Measurements from ENCODE around the gene OR6B3. TPM values are rescaled to one million over a fixed set of nuclear protein-coding genes. Genes with fewer than 3 reads are reported as not detected.

The OR6B3 gene
- total and polyA plus RNA-seq, 9 of the 15 experiments (the other 6 are each of a cell fraction or from before 2014, with no cell fraction given), result not detected

- H3K27me3 ChIP-seq (ENCODE audit: control insufficient read depth in 2 of 2, insufficient read depth in 2 of 2, low read length in 2 of 2), result no peaks in the 10 kb centered on the region
- no peaks in the 10 kb centered on the region for H3K36me3 ChIP-seq (ENCODE audit: control insufficient read depth, insufficient read depth, low read length)
- no peak overlapping the region for H3K4me2 ChIP-seq (ENCODE audit: insufficient read depth, low read length)
- no TSS peak for BruUV-seq (replicated peaks)
- no peaks in the 10 kb centered on the region for H3K9me3 ChIP-seq (replicated peaks; ENCODE audit: control insufficient read depth, insufficient read depth, low read depth, low read length)
- in situ Hi-C loops (cut with MboI) (no loop called here), intact Hi-C loops (cut with micrococcal nuclease) (no loop called here)
- FAIRE-seq (no peak), ATAC-seq (no peak), DNase-seq (ENCODE audit: extremely low read depth in 1 of 4, low spot score in 3 of 4) (no peak)
- 0% methylated on average over 5 of the region's 5 CpGs for WGBS (ENCODE audit: insufficient coverage, low coverage, missing lambda C conversion rate)
- no peaks in the 10 kb centered on the region for H3K9me1 ChIP-seq (ENCODE audit: control insufficient read depth, insufficient read depth, low read length)
- no peak overlapping the region for H3K4me3 ChIP-seq
- no peak for TF ChIP-seq KDM2B (CRISPR knock-in tag; IDR thresholded peaks at IDR 0.05)
- no peak for TF ChIP-seq ZNF561 (CRISPR knock-in tag; conservative IDR thresholded peaks at IDR 0.05)
- no peak for TF ChIP-seq HIVEP1 (CRISPR knock-in tag; IDR thresholded peaks at IDR 0.05)
- no peak for TF ChIP-seq SNRNP70 (optimal IDR thresholded peaks at IDR 0.05; ENCODE audit: low read depth, low read length)
- no peak for TF ChIP-seq HLTF (IDR thresholded peaks at IDR 0.05)
- TF ChIP-seq GTF2A2 (tag; IDR thresholded peaks at IDR 0.05), result no peak
- TF ChIP-seq, protein P1, sequence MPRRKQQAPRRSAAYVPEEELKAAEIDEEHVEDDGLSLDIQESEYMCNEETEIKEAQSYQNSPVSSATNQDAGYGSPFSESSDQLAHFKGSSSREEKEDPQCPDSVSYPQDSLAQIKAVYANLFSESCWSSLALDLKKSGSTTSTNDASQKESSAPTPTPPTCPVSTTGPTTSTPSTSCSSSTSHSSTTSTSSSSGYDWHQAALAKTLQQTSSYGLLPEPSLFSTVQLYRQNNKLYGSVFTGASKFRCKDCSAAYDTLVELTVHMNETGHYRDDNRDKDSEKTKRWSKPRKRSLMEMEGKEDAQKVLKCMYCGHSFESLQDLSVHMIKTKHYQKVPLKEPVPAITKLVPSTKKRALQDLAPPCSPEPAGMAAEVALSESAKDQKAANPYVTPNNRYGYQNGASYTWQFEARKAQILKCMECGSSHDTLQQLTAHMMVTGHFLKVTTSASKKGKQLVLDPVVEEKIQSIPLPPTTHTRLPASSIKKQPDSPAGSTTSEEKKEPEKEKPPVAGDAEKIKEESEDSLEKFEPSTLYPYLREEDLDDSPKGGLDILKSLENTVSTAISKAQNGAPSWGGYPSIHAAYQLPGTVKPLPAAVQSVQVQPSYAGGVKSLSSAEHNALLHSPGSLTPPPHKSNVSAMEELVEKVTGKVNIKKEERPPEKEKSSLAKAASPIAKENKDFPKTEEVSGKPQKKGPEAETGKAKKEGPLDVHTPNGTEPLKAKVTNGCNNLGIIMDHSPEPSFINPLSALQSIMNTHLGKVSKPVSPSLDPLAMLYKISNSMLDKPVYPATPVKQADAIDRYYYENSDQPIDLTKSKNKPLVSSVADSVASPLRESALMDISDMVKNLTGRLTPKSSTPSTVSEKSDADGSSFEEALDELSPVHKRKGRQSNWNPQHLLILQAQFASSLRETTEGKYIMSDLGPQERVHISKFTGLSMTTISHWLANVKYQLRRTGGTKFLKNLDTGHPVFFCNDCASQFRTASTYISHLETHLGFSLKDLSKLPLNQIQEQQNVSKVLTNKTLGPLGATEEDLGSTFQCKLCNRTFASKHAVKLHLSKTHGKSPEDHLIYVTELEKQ (CRISPR knock-in tag; IDR thresholded peaks at IDR 0.05), result no peak
- no peak for TF ChIP-seq DLX4 (CRISPR knock-in tag; IDR thresholded peaks at IDR 0.05)
- TF ChIP-seq, protein P2, sequence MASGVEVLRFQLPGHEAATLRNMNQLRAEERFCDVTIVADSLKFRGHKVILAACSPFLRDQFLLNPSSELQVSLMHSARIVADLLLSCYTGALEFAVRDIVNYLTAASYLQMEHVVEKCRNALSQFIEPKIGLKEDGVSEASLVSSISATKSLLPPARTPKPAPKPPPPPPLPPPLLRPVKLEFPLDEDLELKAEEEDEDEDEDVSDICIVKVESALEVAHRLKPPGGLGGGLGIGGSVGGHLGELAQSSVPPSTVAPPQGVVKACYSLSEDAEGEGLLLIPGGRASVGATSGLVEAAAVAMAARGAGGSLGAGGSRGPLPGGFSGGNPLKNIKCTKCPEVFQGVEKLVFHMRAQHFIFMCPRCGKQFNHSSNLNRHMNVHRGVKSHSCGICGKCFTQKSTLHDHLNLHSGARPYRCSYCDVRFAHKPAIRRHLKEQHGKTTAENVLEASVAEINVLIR (CRISPR knock-in tag; IDR thresholded peaks at IDR 0.05), result no peak
- TF ChIP-seq ZBED1 (IDR thresholded peaks at IDR 0.05), result no peak
- TF ChIP-seq, protein P3, sequence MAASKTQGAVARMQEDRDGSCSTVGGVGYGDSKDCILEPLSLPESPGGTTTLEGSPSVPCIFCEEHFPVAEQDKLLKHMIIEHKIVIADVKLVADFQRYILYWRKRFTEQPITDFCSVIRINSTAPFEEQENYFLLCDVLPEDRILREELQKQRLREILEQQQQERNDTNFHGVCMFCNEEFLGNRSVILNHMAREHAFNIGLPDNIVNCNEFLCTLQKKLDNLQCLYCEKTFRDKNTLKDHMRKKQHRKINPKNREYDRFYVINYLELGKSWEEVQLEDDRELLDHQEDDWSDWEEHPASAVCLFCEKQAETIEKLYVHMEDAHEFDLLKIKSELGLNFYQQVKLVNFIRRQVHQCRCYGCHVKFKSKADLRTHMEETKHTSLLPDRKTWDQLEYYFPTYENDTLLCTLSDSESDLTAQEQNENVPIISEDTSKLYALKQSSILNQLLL (CRISPR knock-in tag; IDR thresholded peaks at IDR 0.05; ENCODE audit: borderline replicate concordance), result no peak
- no peak for TF ChIP-seq NR3C1 (CRISPR knock-in tag; IDR thresholded peaks at IDR 0.05)
- no peak for TF ChIP-seq NFYB (IDR thresholded peaks at IDR 0.05; ENCODE audit: extremely low read depth, insufficient read length)
- TF ChIP-seq, protein P4, sequence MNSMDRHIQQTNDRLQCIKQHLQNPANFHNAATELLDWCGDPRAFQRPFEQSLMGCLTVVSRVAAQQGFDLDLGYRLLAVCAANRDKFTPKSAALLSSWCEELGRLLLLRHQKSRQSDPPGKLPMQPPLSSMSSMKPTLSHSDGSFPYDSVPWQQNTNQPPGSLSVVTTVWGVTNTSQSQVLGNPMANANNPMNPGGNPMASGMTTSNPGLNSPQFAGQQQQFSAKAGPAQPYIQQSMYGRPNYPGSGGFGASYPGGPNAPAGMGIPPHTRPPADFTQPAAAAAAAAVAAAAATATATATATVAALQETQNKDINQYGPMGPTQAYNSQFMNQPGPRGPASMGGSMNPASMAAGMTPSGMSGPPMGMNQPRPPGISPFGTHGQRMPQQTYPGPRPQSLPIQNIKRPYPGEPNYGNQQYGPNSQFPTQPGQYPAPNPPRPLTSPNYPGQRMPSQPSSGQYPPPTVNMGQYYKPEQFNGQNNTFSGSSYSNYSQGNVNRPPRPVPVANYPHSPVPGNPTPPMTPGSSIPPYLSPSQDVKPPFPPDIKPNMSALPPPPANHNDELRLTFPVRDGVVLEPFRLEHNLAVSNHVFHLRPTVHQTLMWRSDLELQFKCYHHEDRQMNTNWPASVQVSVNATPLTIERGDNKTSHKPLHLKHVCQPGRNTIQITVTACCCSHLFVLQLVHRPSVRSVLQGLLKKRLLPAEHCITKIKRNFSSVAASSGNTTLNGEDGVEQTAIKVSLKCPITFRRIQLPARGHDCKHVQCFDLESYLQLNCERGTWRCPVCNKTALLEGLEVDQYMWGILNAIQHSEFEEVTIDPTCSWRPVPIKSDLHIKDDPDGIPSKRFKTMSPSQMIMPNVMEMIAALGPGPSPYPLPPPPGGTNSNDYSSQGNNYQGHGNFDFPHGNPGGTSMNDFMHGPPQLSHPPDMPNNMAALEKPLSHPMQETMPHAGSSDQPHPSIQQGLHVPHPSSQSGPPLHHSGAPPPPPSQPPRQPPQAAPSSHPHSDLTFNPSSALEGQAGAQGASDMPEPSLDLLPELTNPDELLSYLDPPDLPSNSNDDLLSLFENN (IDR thresholded peaks at IDR 0.05; ENCODE audit: low read depth in 2 of 2, low read length in 2 of 2), result no peak
- TF ChIP-seq CC2D1A (IDR thresholded peaks at IDR 0.05), result no peak
- ChIA-PET POLR2A (no interaction called here), CTCF (ENCODE audit: low intra/inter-chr PET ratio) (no interaction called here)
- no peaks in the 10 kb centered on the region for H4K20me1 ChIP-seq (replicated peaks; ENCODE audit: control insufficient read depth, insufficient read depth, low read length)
- H3K79me2 ChIP-seq (ENCODE audit: control insufficient read depth, insufficient read depth, low read length), result no peaks in the 10 kb centered on the region
- H3K4me1 ChIP-seq (replicated peaks in 1 of 2; ENCODE audit: control insufficient read depth in 2 of 2, insufficient read depth in 2 of 2, low read length in 2 of 2), result no peaks in the 10 kb centered on the region
- H2AFZ ChIP-seq (ENCODE audit: low read depth, low read length), result no peak overlapping the region
- no peak overlapping the region for H3K9ac ChIP-seq (ENCODE audit: insufficient read depth in 1 of 2, low read depth in 2 of 2, low read length in 2 of 2)
- H3K27ac ChIP-seq (ENCODE audit: extremely low read depth, low read depth, low read length), result no peak overlapping the region
Observed at GRCh38 chr2:240074545-240074944, 21.2 kb upstream of the OR6B3 start.
